H1 (cell line): ENCODE results near the gene TPM2. TPM values are rescaled to one million over a fixed set of nuclear protein-coding genes. Genes with fewer than 3 reads are reported as not detected.

Experiments
- CTCF ChIA-PET: fragments of 300-600 bp; sonication (Branson Sonifier 250); formaldehyde crosslinking; loops from one replicate; lab custom pipeline; 2021; ENCODE audit not compliant: partially characterized antibody; lab: Charles Lee
- POLR2A ChIA-PET: fragments of 300-600 bp; sonication (Branson Sonifier 250); formaldehyde crosslinking; loops from one replicate; lab custom pipeline; 2021; ENCODE audit warnings: inconsistent platforms; ENCODE audit not compliant: partially characterized antibody; lab: Charles Lee
- DNase-seq, 2 experiments: peaks; one replicate each; pipeline versions ENCODE4 v3.0.0 to v3.0.0-alpha.2; 2010 to 2022; ENCODE audit warnings: low spot score in 2 of 2, low read depth in 1 of 2, mixed read lengths in 1 of 2
- FAIRE-seq: peaks from 2 replicates; lab custom pipeline; 2011; peaks lifted over from hg19 to GRCh38; lab: Jason Lieb, UNC
- H2AFZ ChIP-seq: 2 replicates; pipeline ENCODE4 v1.8.1; 2012; ENCODE audit warnings: low read length, inconsistent platforms
- H2AK5ac ChIP-seq: 2 replicates; pipeline ENCODE4 v1.6.1; 2013; ENCODE audit warnings: low read depth, low read length
- H2BK120ac ChIP-seq: replicated peaks from 2 replicates; pipeline ENCODE3; 2013; ENCODE audit warnings: low read depth, low read length, inconsistent platforms
- H2BK12ac ChIP-seq: 2 replicates; pipeline ENCODE4 v1.6.1; 2013; ENCODE audit warnings: low read depth, low read length
- H2BK15ac ChIP-seq: 2 replicates; pipeline ENCODE4 v1.6.1; 2013; ENCODE audit warnings: low read length
- H2BK20ac ChIP-seq: 2 replicates; pipeline ENCODE4 v1.6.1; 2013; ENCODE audit warnings: low read length
- H2BK5ac ChIP-seq: 2 replicates; pipeline ENCODE4 v1.6.1; 2013; ENCODE audit warnings: low read depth, low read length
- H3K14ac ChIP-seq: 2 replicates; pipeline ENCODE4 v1.6.1; 2013; ENCODE audit warnings: inconsistent platforms; ENCODE audit not compliant: insufficient read length
- H3K18ac ChIP-seq: 2 replicates; pipeline ENCODE4 v1.6.1; 2013; ENCODE audit warnings: low read length; ENCODE audit errors: extremely low read depth
- H3K23ac ChIP-seq: 2 replicates; pipeline ENCODE4 v1.6.1; 2013; ENCODE audit warnings: inconsistent platforms; ENCODE audit not compliant: insufficient read length
- H3K23me2 ChIP-seq: 2 replicates; pipeline ENCODE4 v1.6.1; 2013; ENCODE audit warnings: low read depth, low read length
- H3K27ac ChIP-seq: 2 replicates; pipeline ENCODE4 v1.6.1; 2011; ENCODE audit warnings: low read depth, low read length, inconsistent platforms
- H3K27me3 ChIP-seq, 4 experiments: replicated peaks in 1 of 4; 1 replicate in 1 of 4; 2 replicates in 3 of 4; pipeline versions ENCODE4 v1.6.1 to v1.8.1; 2011 to 2013; ENCODE audit warnings: low read length in 3 of 4, mild to moderate bottlenecking in 3 of 4, inconsistent platforms in 2 of 4, mixed read lengths in 2 of 4, moderate library complexity in 1 of 4; ENCODE audit not compliant: control insufficient read depth in 3 of 4, insufficient read depth in 3 of 4; ENCODE audit errors: extremely low read depth in 1 of 4
- H3K36me3 ChIP-seq, 4 experiments: 2 replicates each; pipeline versions ENCODE4 v1.6.1 to v1.8.1; 2011 to 2013; ENCODE audit warnings: mild to moderate bottlenecking in 4 of 4, low read length in 3 of 4, moderate library complexity in 2 of 4, control low read depth in 1 of 4, inconsistent platforms in 1 of 4; ENCODE audit not compliant: insufficient read depth in 4 of 4, control insufficient read depth in 2 of 4
- H3K4ac ChIP-seq: replicated peaks from 2 replicates; pipeline ENCODE3; 2013; ENCODE audit warnings: low read length, low read depth, mixed read lengths, inconsistent platforms; ENCODE audit not compliant: insufficient read length
- H3K4me1 ChIP-seq, 4 experiments: replicated peaks in 1 of 4; 1 replicate in 1 of 4; 2 replicates in 3 of 4; pipeline versions ENCODE4 v1.6.1 to v1.8.1; 2011 to 2013; ENCODE audit warnings: low read length in 3 of 4, inconsistent platforms in 2 of 4, mixed read lengths in 1 of 4; ENCODE audit not compliant: insufficient read depth in 4 of 4, control insufficient read depth in 3 of 4
- H3K4me2 ChIP-seq, 2 experiments: 2 replicates each; pipeline versions ENCODE4 v1.6.1 to v1.8.1; 2011 to 2013; ENCODE audit warnings: low read depth in 2 of 2, low read length in 2 of 2, control low read depth in 1 of 2, inconsistent platforms in 1 of 2, mild to moderate bottlenecking in 1 of 2; ENCODE audit not compliant: insufficient read depth in 1 of 2
- H3K4me3 ChIP-seq, 4 experiments: fragments of 200-600, 300-600 bp in 1 of 4; sonication (generic), shearing (Covaris generic), sonication (Bioruptor Twin) in 1 of 4; 2 replicates each; pipeline versions ENCODE4 v1.5.1 to v1.8.1; 2011 to 2016; ENCODE audit warnings: low read length in 4 of 4, low read depth in 3 of 4, control low read depth in 2 of 4, inconsistent platforms in 2 of 4, mild to moderate bottlenecking in 2 of 4, mixed read lengths in 1 of 4, moderate library complexity in 1 of 4; ENCODE audit not compliant: insufficient read depth in 2 of 4; ENCODE audit errors: extremely low read depth in 1 of 4
- H3K56ac ChIP-seq: replicated peaks from 2 replicates; pipeline ENCODE3; 2013; ENCODE audit warnings: low read depth, mild to moderate bottlenecking, mixed read lengths, low read length, inconsistent platforms; ENCODE audit not compliant: insufficient read length
- H3K79me1 ChIP-seq: 2 replicates; pipeline ENCODE4 v1.6.1; 2013; ENCODE audit warnings: low read depth, low read length, control low read depth
- H3K79me2 ChIP-seq, 2 experiments: 2 replicates each; pipeline versions ENCODE4 v1.6.1 to v1.8.1; 2012 to 2013; ENCODE audit warnings: low read length in 2 of 2, mild to moderate bottlenecking in 2 of 2, inconsistent platforms in 1 of 2; ENCODE audit not compliant: insufficient read depth in 2 of 2, control insufficient read depth in 1 of 2
- H3K9ac ChIP-seq, 4 experiments: replicated peaks in 1 of 4; 1 replicate in 1 of 4; 2 replicates in 3 of 4; pipeline versions ENCODE4 v1.6.1 to v1.8.1; 2011 to 2013; ENCODE audit warnings: low read depth in 3 of 4, low read length in 3 of 4, control low read depth in 2 of 4, mild to moderate bottlenecking in 2 of 4, moderate library complexity in 2 of 4, inconsistent platforms in 1 of 4; ENCODE audit errors: extremely low read depth in 1 of 4
- H3K9me3 ChIP-seq, 2 experiments: 2 replicates each; pipeline versions ENCODE4 v1.6.1 to v1.8.1; 2012 to 2013; ENCODE audit warnings: mild to moderate bottlenecking in 2 of 2, moderate library complexity in 2 of 2, control low read depth in 1 of 2, inconsistent platforms in 1 of 2, low read depth in 1 of 2, low read length in 1 of 2, mixed read lengths in 1 of 2; ENCODE audit not compliant: insufficient read depth in 2 of 2
- H4K20me1 ChIP-seq, 2 experiments: replicated peaks in 1 of 2; 2 replicates each; pipeline versions ENCODE3 to v1.8.1; 2011 to 2013; ENCODE audit warnings: inconsistent platforms in 2 of 2, low read length in 2 of 2, mild to moderate bottlenecking in 1 of 2; ENCODE audit not compliant: insufficient read depth in 2 of 2, control insufficient read depth in 1 of 2
- H4K5ac ChIP-seq: 2 replicates; pipeline ENCODE4 v1.6.1; 2013; ENCODE audit warnings: low read length, low read depth, mixed read lengths, inconsistent platforms; ENCODE audit not compliant: insufficient read length
- H4K8ac ChIP-seq: 2 replicates; pipeline ENCODE4 v1.8.0; 2013; ENCODE audit warnings: mild to moderate bottlenecking, moderate library complexity, low read length, inconsistent platforms; ENCODE audit not compliant: insufficient read depth; ENCODE audit errors: extremely low read depth
- H4K91ac ChIP-seq: replicated peaks from 2 replicates; pipeline ENCODE3; 2013; ENCODE audit warnings: low read length, mixed read lengths, inconsistent platforms; ENCODE audit not compliant: insufficient read length
- CHD2 ChIP-seq: IDR thresholded peaks from 2 replicates; pipeline ENCODE4 v1.6.1; 2012; ENCODE audit warnings: low read length, improper control_type of control experiment
- HDAC6 ChIP-seq: IDR thresholded peaks from one replicate; pipeline ENCODE4 v1.7.1; 2012; ENCODE audit warnings: low read depth, mild to moderate bottlenecking, inconsistent platforms, low read length, moderate library complexity
- SP4 ChIP-seq: IDR thresholded peaks from 2 replicates; pipeline ENCODE4 v1.6.1; 2012; ENCODE audit warnings: low read length, inconsistent platforms
- whole genome bisulfite sequencing, 2 experiments: shearing (Covaris generic) in 1 of 2; methylation state at CpG; one replicate each; pipeline versions ENCODE4 v1.1.6 to v1.1.7; 2013 to 2015; ENCODE audit warnings: low lambda C conversion rate in 2 of 2, mixed read lengths in 2 of 2, inconsistent platforms in 1 of 2, low coverage in 1 of 2, missing lambda C conversion rate in 1 of 2; ENCODE audit not compliant: insufficient replicate concordance in 2 of 2, insufficient coverage in 1 of 2, insufficient read length in 1 of 2; ENCODE audit errors: extremely low coverage in 1 of 2, missing lambda C conversion rate in 1 of 2; 5-methylcytosine and 5-hydroxymethylcytosine counted together
- polyA plus RNA-seq, 7 experiments: library from polyadenylated mRNA; depleted of rRNA in 3 of 7; stranded (reverse) in 5 of 7; unstranded in 2 of 7; fragments of >200 nt in 5 of 7; fragments of 200-250 nt in 2 of 7; gene quantifications; 1 replicate in 5 of 7; 2 replicates in 1 of 7; 4 replicates in 1 of 7; pipeline versions ENCODE4 v1.2.1 to v1.2.3, GENCODE V29; 2011 to 2013; ENCODE audit warnings: missing spikeins in 2 of 7, mixed read lengths in 2 of 7
- total RNA-seq: library from RNA; stranded (reverse); fragmentation: NEBNext Ultra II Directional; extraction: Animal tissue kit (Norgen Biotek cat#: 25700); gene quantifications from 2 replicates; pipeline ENCODE4 v1.2.1, GENCODE V29; 2021

TPM2 gene
- total and polyA plus RNA-seq, 2 of the 8 experiments (the other 6 are each of a cell fraction or from before 2014, with no cell fraction given) = 62.5 to 181 TPM

DNA sequence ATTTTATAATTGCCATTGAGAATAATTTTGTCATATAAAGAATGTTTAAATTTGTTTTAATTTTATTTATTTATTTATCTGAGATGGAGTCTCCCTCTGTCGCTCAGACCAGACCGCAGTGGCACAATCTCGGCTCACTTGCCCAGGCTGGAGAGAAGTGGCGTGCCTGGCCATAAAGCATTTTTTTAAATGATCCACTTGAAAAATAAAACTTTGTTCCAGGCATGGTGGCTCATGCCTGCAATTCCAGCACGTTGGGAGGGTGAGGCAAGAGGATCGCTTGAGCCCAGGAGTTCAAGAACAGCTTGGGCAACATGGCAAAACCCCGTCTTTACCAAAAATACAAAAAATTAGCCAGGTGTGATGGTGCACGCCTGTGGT is 36.9 kb downstream of the TPM2 start:
- no peak for DNase-seq
- no peak overlapping the region for H4K91ac ChIP-seq
- no peaks in the 10 kb centered on the region for H3K36me3 ChIP-seq
- no peak overlapping the region for H2AFZ ChIP-seq
- H3K23ac ChIP-seq = no peak overlapping the region
- H3K27me3 ChIP-seq = peaks cover 0 to 7% (median 0%) of the 10 kb centered on the region in 4 experiments; a peak in 1 of 7 replicates
- no peak for FAIRE-seq
- H4K5ac ChIP-seq = no peak overlapping the region
- peaks cover 2 to 17% (median 12%) of the 10 kb centered on the region in 4 experiments; a peak in 6 of 7 replicates for H3K4me1 ChIP-seq
- H3K23me2 ChIP-seq = peaks cover 8% of the 10 kb centered on the region
- H2BK20ac ChIP-seq = no peak overlapping the region
- H2BK12ac ChIP-seq = no peak overlapping the region
- no peak overlapping the region for H3K14ac ChIP-seq
- no peak overlapping the region for H3K56ac ChIP-seq
- H3K4me2 ChIP-seq = no peak overlapping the region
- H3K4me3 ChIP-seq = no peak overlapping the region
- no peak overlapping the region for H2BK120ac ChIP-seq
- WGBS, 2 experiments = 86% methylated on average over 8 of the region's 8 CpGs; no CpG with 5 or more reads in 1 of the 2 experiments
- H3K79me1 ChIP-seq = no peaks in the 10 kb centered on the region
- H3K9ac ChIP-seq = no peak overlapping the region
- no peak overlapping the region for H2AK5ac ChIP-seq
- no peaks in the 10 kb centered on the region for H3K9me3 ChIP-seq
- no peak overlapping the region for H2BK5ac ChIP-seq
- ChIA-PET CTCF (interaction anchor here (15.9 kb wide), 1 partner anchor 40 kb away, joined by 347 read pairs; the partner anchor contains the start of gene TPM2), POLR2A (interaction anchor here (0.8 to 1.4 kb wide), 2 partner anchors 31 to 49 kb away, joined by 3 read pairs; no protein-coding TSS in a partner anchor)
- H3K4ac ChIP-seq = no peak overlapping the region
- no peak overlapping the region for H3K27ac ChIP-seq
- no peak overlapping the region for H4K8ac ChIP-seq
- H2BK15ac ChIP-seq = no peak overlapping the region
- no peaks in the 10 kb centered on the region for H3K79me2 ChIP-seq
- no peaks in the 10 kb centered on the region for H4K20me1 ChIP-seq
- H3K18ac ChIP-seq = no peak overlapping the region
- TF ChIP-seq HDAC6 (no peak), CHD2 (no peak), SP4 (no peak)
